Liver (tissue), 9 donors: Measurements from ENCODE around the gene PCCB. TPM values are rescaled to one million over a fixed set of nuclear protein-coding genes. Genes with fewer than 3 reads are reported as not detected.

Source experiments
- DNase-seq: peaks from one replicate; pipeline ENCODE4 v3.0.0-alpha.2; 2017; ENCODE audit warnings: low spot score
- H3K27ac ChIP-seq, 2 donors: one replicate each; pipeline ENCODE4 v1.7.0; 2013; ENCODE audit warnings: inconsistent platforms in 2 of 2, low read length in 2 of 2, control low read depth in 1 of 2, low read depth in 1 of 2, mild to moderate bottlenecking in 1 of 2
- H3K27me3 ChIP-seq, 4 donors: one replicate each; pipeline versions ENCODE4 v1.6.1 to v1.7.0; 2013; ENCODE audit warnings: low read length in 3 of 4, inconsistent platforms in 1 of 4, mild to moderate bottlenecking in 1 of 4, moderate library complexity in 1 of 4; ENCODE audit not compliant: control insufficient read depth in 4 of 4, insufficient read depth in 4 of 4
- H3K36me3 ChIP-seq, 4 donors: one replicate each; pipeline versions ENCODE4 v1.6.1 to v1.7.0; 2013; ENCODE audit warnings: low read length in 3 of 4, mild to moderate bottlenecking in 3 of 4, low read depth in 1 of 4, moderate library complexity in 1 of 4; ENCODE audit not compliant: control insufficient read depth in 4 of 4, insufficient read depth in 3 of 4
- H3K4me1 ChIP-seq, 4 donors: one replicate each; pipeline versions ENCODE4 v1.6.1 to v1.7.0; 2013; ENCODE audit warnings: low read length in 3 of 4, mild to moderate bottlenecking in 3 of 4, moderate library complexity in 1 of 4; ENCODE audit not compliant: control insufficient read depth in 4 of 4, insufficient read depth in 4 of 4
- H3K4me3 ChIP-seq, 3 donors: one replicate each; pipeline versions ENCODE4 v1.6.1 to v1.7.0; 2013; ENCODE audit warnings: low read length in 3 of 3, control low read depth in 1 of 3, low read depth in 1 of 3, mild to moderate bottlenecking in 1 of 3
- H3K9ac ChIP-seq, 2 donors: one replicate each; pipeline ENCODE4 v1.7.0; 2013; ENCODE audit warnings: low read length in 2 of 2, mild to moderate bottlenecking in 2 of 2, moderate library complexity in 2 of 2, control low read depth in 1 of 2, low read depth in 1 of 2
- H3K9me3 ChIP-seq, 4 donors: one replicate each; pipeline versions ENCODE4 v1.6.1 to v1.7.0; 2013; ENCODE audit warnings: low read length in 3 of 4; ENCODE audit not compliant: control insufficient read depth in 4 of 4
- CTCF ChIP-seq: fragments of 150-350 bp; IDR thresholded peaks from 2 replicates; pipeline ENCODE4 v1.5.1; 2017; ENCODE audit warnings: improper control_type of control experiment, low read depth, low read length; ENCODE audit not compliant: missing input control
- EGR1 ChIP-seq, 2 donors: IDR thresholded peaks; 2 replicates each; pipeline ENCODE4 v1.6.1; 2016 to 2018; ENCODE audit warnings: antibody characterized with exemption in 2 of 2, low read depth in 2 of 2
- FOXA1 ChIP-seq: IDR thresholded peaks from 2 replicates; pipeline ENCODE4 v1.6.1; 2016; ENCODE audit warnings: antibody characterized with exemption
- FOXA2 ChIP-seq: IDR thresholded peaks from 2 replicates; pipeline ENCODE4 v1.6.1; 2016; ENCODE audit warnings: antibody characterized with exemption
- GABPA ChIP-seq, 2 donors: IDR thresholded peaks in 1 of 2; conservative IDR thresholded peaks in 1 of 2; 2 replicates each; pipeline ENCODE4 v1.6.1; 2016; ENCODE audit warnings: antibody characterized with exemption in 2 of 2, mild to moderate bottlenecking in 1 of 2, moderate library complexity in 1 of 2
- HNF4A ChIP-seq, 2 donors: conservative IDR thresholded peaks; 2 replicates each; pipeline ENCODE4 v1.6.1; 2016; ENCODE audit warnings: antibody characterized with exemption in 2 of 2, mild to moderate bottlenecking in 2 of 2
- HNF4G ChIP-seq: IDR thresholded peaks from 2 replicates; pipeline ENCODE4 v1.6.1; 2016; ENCODE audit warnings: antibody characterized with exemption
- JUND ChIP-seq, 2 donors: IDR thresholded peaks; 2 replicates each; pipeline ENCODE4 v1.6.1; 2016; ENCODE audit warnings: antibody characterized with exemption in 2 of 2
- NR2F2 ChIP-seq: IDR thresholded peaks from 2 replicates; pipeline ENCODE4 v1.6.1; 2016; ENCODE audit warnings: antibody characterized with exemption
- RAD21 ChIP-seq, 2 donors: IDR thresholded peaks; 2 replicates each; pipeline ENCODE4 v1.6.1; 2016; ENCODE audit warnings: antibody characterized with exemption in 2 of 2, mild to moderate bottlenecking in 2 of 2
- RXRA ChIP-seq, 2 donors: IDR thresholded peaks; 2 replicates each; pipeline ENCODE4 v1.6.1; 2017 to 2018; ENCODE audit warnings: antibody characterized with exemption in 2 of 2, mild to moderate bottlenecking in 1 of 2
- SP1 ChIP-seq: IDR thresholded peaks from 2 replicates; pipeline ENCODE4 v1.6.1; 2018; ENCODE audit warnings: antibody characterized with exemption, mild to moderate bottlenecking
- TAF1 ChIP-seq: conservative IDR thresholded peaks from 2 replicates; pipeline ENCODE4 v1.6.1; 2016; ENCODE audit warnings: antibody characterized with exemption, mild to moderate bottlenecking
- YY1 ChIP-seq: IDR thresholded peaks from 2 replicates; pipeline ENCODE4 v1.6.1; 2016; ENCODE audit warnings: antibody characterized with exemption, mild to moderate bottlenecking
- WGBS: extraction: QIAGEN DNeasy Blood & Tissue Kit; methylation state at CpG from one replicate; pipeline ENCODE4 v1.1.7; 2013; 5-methylcytosine and 5-hydroxymethylcytosine counted together
- polyA plus RNA-seq, 2 donors: library from polyadenylated mRNA; stranded (reverse) in 1 of 2; unstranded in 1 of 2; fragments of 200-250 nt in 1 of 2; fragments of >200 nt in 1 of 2; fragmentation: Nextera tagmentation in 1 of 2; extraction: Ambion mirVana in 1 of 2; gene quantifications; one replicate each; pipeline versions ENCODE4 v1.2.1 to v1.2.3, GENCODE V29; 2013 to 2015
- total RNA-seq, 2 donors: library from RNA; depleted of rRNA; stranded (reverse); fragments of >200 nt; gene quantifications; one replicate each; pipeline ENCODE4 v1.2.3, GENCODE V29; 2014
- TF ChIP-seq, protein P1 (sequence below): IDR thresholded peaks from 2 replicates; pipeline ENCODE4 v1.6.1; 2016; ENCODE audit warnings: antibody characterized with exemption
- TF ChIP-seq, protein P2 (sequence below): IDR thresholded peaks from 2 replicates; pipeline ENCODE4 v1.6.1; 2016; ENCODE audit warnings: antibody characterized with exemption, mild to moderate bottlenecking
- TF ChIP-seq, protein P3 (sequence below): IDR thresholded peaks from 2 replicates; pipeline ENCODE4 v1.6.1; 2016; ENCODE audit warnings: antibody characterized with exemption
- donor health status: healthy.
- donor health status: healthy.
- donor health status: healthy.
- donor health status: healthy.
- donor health status: healthy.

PCCB gene
- total and polyA plus RNA-seq, 4 donors = 72.8 to 120 (median 95.0) TPM

DNA sequence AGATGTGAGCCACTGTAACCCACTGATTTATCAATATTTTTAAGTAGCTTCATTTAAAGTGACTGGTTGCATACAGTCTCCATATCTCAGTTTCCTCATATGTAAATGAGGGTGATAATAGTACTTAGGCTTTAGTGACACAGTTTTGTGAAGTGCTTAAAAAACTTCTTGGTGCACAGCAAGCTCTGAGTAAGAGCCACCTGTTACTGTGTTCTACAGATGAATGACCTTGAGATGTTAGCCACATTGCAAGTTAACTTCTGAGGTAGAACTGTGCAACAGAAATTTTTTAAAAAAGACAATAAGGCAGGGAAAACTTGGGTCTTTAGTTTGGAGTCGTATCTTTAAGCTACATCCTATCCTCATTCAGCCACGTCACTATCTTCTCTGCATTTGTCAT lies 43.1 kb downstream of the PCCB start:
- Histone ChIP-seq H3K9ac (no peak overlapping the region), H3K9me3 (no peaks in the 10 kb centered on the region), H3K27me3 (no peaks in the 10 kb centered on the region), H3K4me1 (no peaks in the 10 kb centered on the region), H3K36me3 (peaks cover 0 to 46% (median 30%) of the 10 kb centered on the region in 4 donors), H3K4me3 (no peak overlapping the region), H3K27ac (no peak overlapping the region)
- WGBS = 98% methylated on average over 2 of the region's 2 CpGs
- DNase-seq = no peak
- TF ChIP-seq FOXA2 (no peak), SP1 (no peak), NR2F2 (no peak), EGR1 (IDR thresholded peaks at IDR 0.05; ENCODE audit: low read depth in 2 of 2) (no peak), GABPA (IDR thresholded peaks at IDR 0.05 in 1 of 2, conservative IDR thresholded peaks at IDR 0.05 in 1 of 2) (no peak), RXRA (IDR thresholded peaks at IDR 0.05) (no peak), HNF4G (no peak), FOXA1 (no peak), JUND (IDR thresholded peaks at IDR 0.05) (no peak), TAF1 (no peak), RAD21 (IDR thresholded peaks at IDR 0.05) (no peak)
- TF ChIP-seq, protein P1, sequence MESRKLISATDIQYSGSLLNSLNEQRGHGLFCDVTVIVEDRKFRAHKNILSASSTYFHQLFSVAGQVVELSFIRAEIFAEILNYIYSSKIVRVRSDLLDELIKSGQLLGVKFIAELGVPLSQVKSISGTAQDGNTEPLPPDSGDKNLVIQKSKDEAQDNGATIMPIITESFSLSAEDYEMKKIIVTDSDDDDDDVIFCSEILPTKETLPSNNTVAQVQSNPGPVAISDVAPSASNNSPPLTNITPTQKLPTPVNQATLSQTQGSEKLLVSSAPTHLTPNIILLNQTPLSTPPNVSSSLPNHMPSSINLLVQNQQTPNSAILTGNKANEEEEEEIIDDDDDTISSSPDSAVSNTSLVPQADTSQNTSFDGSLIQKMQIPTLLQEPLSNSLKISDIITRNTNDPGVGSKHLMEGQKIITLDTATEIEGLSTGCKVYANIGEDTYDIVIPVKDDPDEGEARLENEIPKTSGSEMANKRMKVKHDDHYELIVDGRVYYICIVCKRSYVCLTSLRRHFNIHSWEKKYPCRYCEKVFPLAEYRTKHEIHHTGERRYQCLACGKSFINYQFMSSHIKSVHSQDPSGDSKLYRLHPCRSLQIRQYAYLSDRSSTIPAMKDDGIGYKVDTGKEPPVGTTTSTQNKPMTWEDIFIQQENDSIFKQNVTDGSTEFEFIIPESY = no peak

DNA sequence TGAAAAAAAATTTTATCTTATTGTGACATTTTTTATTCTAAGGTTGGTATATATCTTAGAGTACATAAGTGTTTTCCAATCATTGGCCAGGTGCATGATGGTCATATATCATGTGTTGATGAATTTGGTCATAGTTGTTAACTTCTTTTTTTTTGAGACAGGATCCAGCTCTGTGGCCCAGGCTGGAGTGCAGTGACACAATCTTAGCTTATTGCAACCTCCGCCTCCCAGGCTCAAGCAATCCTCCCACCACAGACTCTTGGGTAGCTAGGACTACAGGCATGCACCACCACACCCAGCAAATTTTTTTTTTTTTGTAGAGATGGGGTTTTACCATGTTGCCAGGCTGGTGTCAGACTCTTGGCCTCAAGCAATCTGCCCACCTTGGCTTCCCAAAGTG lies 44.0 kb downstream of the PCCB start:
- Histone ChIP-seq H3K4me3 (no peak overlapping the region), H3K9ac (no peak overlapping the region), H3K27me3 (no peaks in the 10 kb centered on the region), H3K9me3 (no peaks in the 10 kb centered on the region), H3K36me3 (peaks cover 0 to 53% (median 32%) of the 10 kb centered on the region in 4 donors), H3K27ac (no peak overlapping the region), H3K4me1 (no peaks in the 10 kb centered on the region)
- no peak for DNase-seq
- 90% methylated on average over 1 of the region's 1 CpG for WGBS
- TF ChIP-seq HNF4G (no peak), CTCF (no peak), HNF4A (conservative IDR thresholded peaks at IDR 0.05) (no peak), FOXA1 (no peak), YY1 (no peak), JUND (IDR thresholded peaks at IDR 0.05) (no peak), GABPA (IDR thresholded peaks at IDR 0.05 in 1 of 2, conservative IDR thresholded peaks at IDR 0.05 in 1 of 2) (no peak), TAF1 (no peak), FOXA2 (no peak), RAD21 (IDR thresholded peaks at IDR 0.05) (no peak), NR2F2 (no peak)
- TF ChIP-seq, protein P2, sequence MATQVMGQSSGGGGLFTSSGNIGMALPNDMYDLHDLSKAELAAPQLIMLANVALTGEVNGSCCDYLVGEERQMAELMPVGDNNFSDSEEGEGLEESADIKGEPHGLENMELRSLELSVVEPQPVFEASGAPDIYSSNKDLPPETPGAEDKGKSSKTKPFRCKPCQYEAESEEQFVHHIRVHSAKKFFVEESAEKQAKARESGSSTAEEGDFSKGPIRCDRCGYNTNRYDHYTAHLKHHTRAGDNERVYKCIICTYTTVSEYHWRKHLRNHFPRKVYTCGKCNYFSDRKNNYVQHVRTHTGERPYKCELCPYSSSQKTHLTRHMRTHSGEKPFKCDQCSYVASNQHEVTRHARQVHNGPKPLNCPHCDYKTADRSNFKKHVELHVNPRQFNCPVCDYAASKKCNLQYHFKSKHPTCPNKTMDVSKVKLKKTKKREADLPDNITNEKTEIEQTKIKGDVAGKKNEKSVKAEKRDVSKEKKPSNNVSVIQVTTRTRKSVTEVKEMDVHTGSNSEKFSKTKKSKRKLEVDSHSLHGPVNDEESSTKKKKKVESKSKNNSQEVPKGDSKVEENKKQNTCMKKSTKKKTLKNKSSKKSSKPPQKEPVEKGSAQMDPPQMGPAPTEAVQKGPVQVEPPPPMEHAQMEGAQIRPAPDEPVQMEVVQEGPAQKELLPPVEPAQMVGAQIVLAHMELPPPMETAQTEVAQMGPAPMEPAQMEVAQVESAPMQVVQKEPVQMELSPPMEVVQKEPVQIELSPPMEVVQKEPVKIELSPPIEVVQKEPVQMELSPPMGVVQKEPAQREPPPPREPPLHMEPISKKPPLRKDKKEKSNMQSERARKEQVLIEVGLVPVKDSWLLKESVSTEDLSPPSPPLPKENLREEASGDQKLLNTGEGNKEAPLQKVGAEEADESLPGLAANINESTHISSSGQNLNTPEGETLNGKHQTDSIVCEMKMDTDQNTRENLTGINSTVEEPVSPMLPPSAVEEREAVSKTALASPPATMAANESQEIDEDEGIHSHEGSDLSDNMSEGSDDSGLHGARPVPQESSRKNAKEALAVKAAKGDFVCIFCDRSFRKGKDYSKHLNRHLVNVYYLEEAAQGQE = no peak
- TF ChIP-seq, protein P3, sequence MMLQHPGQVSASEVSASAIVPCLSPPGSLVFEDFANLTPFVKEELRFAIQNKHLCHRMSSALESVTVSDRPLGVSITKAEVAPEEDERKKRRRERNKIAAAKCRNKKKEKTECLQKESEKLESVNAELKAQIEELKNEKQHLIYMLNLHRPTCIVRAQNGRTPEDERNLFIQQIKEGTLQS = no peak
